ENCODE data around the gene STING1.

DNA sequence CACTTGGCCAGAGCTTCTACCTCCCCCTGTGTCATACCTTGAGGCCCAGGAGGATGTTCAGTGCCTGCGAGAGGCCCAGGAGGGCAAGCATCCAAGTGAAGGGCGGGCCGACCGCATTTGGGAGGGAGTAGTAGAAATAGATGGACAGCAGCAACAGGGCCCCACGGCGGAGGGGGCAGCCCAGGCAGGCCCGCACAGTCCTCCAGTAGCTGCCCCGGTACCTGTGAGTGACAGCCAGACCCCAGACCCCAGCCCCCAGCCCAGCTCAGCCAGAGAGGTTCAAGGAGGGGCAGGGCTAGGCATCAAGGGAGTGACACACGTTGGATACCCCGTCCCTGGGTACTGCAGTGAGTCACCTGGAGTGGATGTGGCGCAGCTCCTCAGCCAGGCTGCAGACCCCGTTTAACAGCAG lies 1.4 kb downstream of the STING1 start:
- TF ChIP-seq TAF1 (IDR thresholded peaks at IDR 0.05; ENCODE audit: borderline replicate concordance, insufficient read depth, low read length), result no peak
- TF ChIP-seq POLR2AphosphoS5 (IDR thresholded peaks at IDR 0.05; ENCODE audit: low read depth, low read length), result no peak
- TF ChIP-seq, protein P1, sequence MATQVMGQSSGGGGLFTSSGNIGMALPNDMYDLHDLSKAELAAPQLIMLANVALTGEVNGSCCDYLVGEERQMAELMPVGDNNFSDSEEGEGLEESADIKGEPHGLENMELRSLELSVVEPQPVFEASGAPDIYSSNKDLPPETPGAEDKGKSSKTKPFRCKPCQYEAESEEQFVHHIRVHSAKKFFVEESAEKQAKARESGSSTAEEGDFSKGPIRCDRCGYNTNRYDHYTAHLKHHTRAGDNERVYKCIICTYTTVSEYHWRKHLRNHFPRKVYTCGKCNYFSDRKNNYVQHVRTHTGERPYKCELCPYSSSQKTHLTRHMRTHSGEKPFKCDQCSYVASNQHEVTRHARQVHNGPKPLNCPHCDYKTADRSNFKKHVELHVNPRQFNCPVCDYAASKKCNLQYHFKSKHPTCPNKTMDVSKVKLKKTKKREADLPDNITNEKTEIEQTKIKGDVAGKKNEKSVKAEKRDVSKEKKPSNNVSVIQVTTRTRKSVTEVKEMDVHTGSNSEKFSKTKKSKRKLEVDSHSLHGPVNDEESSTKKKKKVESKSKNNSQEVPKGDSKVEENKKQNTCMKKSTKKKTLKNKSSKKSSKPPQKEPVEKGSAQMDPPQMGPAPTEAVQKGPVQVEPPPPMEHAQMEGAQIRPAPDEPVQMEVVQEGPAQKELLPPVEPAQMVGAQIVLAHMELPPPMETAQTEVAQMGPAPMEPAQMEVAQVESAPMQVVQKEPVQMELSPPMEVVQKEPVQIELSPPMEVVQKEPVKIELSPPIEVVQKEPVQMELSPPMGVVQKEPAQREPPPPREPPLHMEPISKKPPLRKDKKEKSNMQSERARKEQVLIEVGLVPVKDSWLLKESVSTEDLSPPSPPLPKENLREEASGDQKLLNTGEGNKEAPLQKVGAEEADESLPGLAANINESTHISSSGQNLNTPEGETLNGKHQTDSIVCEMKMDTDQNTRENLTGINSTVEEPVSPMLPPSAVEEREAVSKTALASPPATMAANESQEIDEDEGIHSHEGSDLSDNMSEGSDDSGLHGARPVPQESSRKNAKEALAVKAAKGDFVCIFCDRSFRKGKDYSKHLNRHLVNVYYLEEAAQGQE (IDR thresholded peaks at IDR 0.05; ENCODE audit: insufficient read depth in 1 of 2, low read depth in 2 of 2, low read length in 2 of 2), result no peak
